H1 (cell line): ENCODE data around the gene FOXL3. TPM values are rescaled to one million over a fixed set of nuclear protein-coding genes. Genes with fewer than 3 reads are reported as not detected.

Experiments
- GTF2F1 ChIP-seq: IDR thresholded peaks from 2 replicates; pipeline ENCODE4 v1.6.1; 2012; ENCODE audit warnings: low read depth, low read length, improper control_type of control experiment, borderline replicate concordance
- polyA plus RNA-seq, 7 experiments: library from polyadenylated mRNA; depleted of rRNA in 3 of 7; stranded (reverse) in 5 of 7; unstranded in 2 of 7; fragments of >200 nt in 5 of 7; fragments of 200-250 nt in 2 of 7; gene quantifications; 1 replicate in 5 of 7; 2 replicates in 1 of 7; 4 replicates in 1 of 7; pipeline versions ENCODE4 v1.2.1 to v1.2.3, GENCODE V29; 2011 to 2013; ENCODE audit warnings: missing spikeins in 2 of 7, mixed read lengths in 2 of 7
- total RNA-seq: library from RNA; stranded (reverse); fragmentation: NEBNext Ultra II Directional; extraction: Animal tissue kit (Norgen Biotek cat#: 25700); gene quantifications from 2 replicates; pipeline ENCODE4 v1.2.1, GENCODE V29; 2021

Gene FOXL3
- total and polyA plus RNA-seq, 2 of the 8 experiments (the other 6 are each of a cell fraction or from before 2014, with no cell fraction given): not detected

- TF ChIP-seq GTF2F1: no peak
Observed at GRCh38 chr7:322708-323111, 32.7 kb downstream of the FOXL3 start (continued).
